ENCODE measurements around the gene KEL. TPM values are rescaled to one million over a fixed set of nuclear protein-coding genes. Genes with fewer than 3 reads are reported as not detected.

Gene KEL
- total and polyA plus RNA-seq, 4 donors = 0.18 to 81.0 (median 0.36) TPM

- no peak for TF ChIP-seq SP1 (IDR thresholded peaks at IDR 0.05)
Observed at GRCh38 chr7:142917447-142917846, 44.7 kb downstream of the KEL start (continued).

GRCh38 chr7:142916508-142916907 is 45.7 kb downstream of the KEL start:
- Histone ChIP-seq H3K4me1 (ENCODE audit: control insufficient read depth in 4 of 4, insufficient read depth in 4 of 4, low read length in 3 of 4) (no peaks in the 10 kb centered on the region), H3K4me3 (ENCODE audit: low read depth in 1 of 3, low read length in 3 of 3) (no peak overlapping the region), H3K27ac (ENCODE audit: low read depth in 1 of 2, low read length in 2 of 2) (no peak overlapping the region), H3K27me3 (ENCODE audit: control insufficient read depth in 4 of 4, insufficient read depth in 4 of 4, low read length in 3 of 4) (no peaks in the 10 kb centered on the region), H3K9me3 (ENCODE audit: control insufficient read depth in 4 of 4, low read length in 3 of 4) (no peaks in the 10 kb centered on the region), H3K36me3 (ENCODE audit: control insufficient read depth in 4 of 4, insufficient read depth in 3 of 4, low read depth in 1 of 4, low read length in 3 of 4) (no peaks in the 10 kb centered on the region), H3K9ac (ENCODE audit: low read depth in 1 of 2, low read length in 2 of 2) (no peak overlapping the region)
- WGBS = 41% methylated on average over 2 of the region's 2 CpGs
- no peak for DNase-seq (ENCODE audit: low spot score)
- TF ChIP-seq HNF4A (conservative IDR thresholded peaks at IDR 0.05) (no peak), ATF3 (IDR thresholded peaks at IDR 0.05) (no peak), RAD21 (IDR thresholded peaks at IDR 0.05) (no peak), EGR1 (IDR thresholded peaks at IDR 0.05; ENCODE audit: low read depth in 2 of 2) (no peak), MAX (IDR thresholded peaks at IDR 0.05) (no peak), JUND (IDR thresholded peaks at IDR 0.05) (no peak), FOXA1 (IDR thresholded peaks at IDR 0.05) (no peak), TAF1 (conservative IDR thresholded peaks at IDR 0.05) (no peak), ZBTB33 (IDR thresholded peaks at IDR 0.05) (no peak), RXRA (IDR thresholded peaks at IDR 0.05) (no peak), GABPA (IDR thresholded peaks at IDR 0.05 in 1 of 2, conservative IDR thresholded peaks at IDR 0.05 in 1 of 2) (no peak), HNF4G (IDR thresholded peaks at IDR 0.05) (no peak), SP1 (IDR thresholded peaks at IDR 0.05) (no peak), FOXA2 (IDR thresholded peaks at IDR 0.05) (no peak), YY1 (IDR thresholded peaks at IDR 0.05) (no peak), NR2F2 (IDR thresholded peaks at IDR 0.05) (no peak)
- TF ChIP-seq, protein P1, sequence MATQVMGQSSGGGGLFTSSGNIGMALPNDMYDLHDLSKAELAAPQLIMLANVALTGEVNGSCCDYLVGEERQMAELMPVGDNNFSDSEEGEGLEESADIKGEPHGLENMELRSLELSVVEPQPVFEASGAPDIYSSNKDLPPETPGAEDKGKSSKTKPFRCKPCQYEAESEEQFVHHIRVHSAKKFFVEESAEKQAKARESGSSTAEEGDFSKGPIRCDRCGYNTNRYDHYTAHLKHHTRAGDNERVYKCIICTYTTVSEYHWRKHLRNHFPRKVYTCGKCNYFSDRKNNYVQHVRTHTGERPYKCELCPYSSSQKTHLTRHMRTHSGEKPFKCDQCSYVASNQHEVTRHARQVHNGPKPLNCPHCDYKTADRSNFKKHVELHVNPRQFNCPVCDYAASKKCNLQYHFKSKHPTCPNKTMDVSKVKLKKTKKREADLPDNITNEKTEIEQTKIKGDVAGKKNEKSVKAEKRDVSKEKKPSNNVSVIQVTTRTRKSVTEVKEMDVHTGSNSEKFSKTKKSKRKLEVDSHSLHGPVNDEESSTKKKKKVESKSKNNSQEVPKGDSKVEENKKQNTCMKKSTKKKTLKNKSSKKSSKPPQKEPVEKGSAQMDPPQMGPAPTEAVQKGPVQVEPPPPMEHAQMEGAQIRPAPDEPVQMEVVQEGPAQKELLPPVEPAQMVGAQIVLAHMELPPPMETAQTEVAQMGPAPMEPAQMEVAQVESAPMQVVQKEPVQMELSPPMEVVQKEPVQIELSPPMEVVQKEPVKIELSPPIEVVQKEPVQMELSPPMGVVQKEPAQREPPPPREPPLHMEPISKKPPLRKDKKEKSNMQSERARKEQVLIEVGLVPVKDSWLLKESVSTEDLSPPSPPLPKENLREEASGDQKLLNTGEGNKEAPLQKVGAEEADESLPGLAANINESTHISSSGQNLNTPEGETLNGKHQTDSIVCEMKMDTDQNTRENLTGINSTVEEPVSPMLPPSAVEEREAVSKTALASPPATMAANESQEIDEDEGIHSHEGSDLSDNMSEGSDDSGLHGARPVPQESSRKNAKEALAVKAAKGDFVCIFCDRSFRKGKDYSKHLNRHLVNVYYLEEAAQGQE (IDR thresholded peaks at IDR 0.05) = no peak
- TF ChIP-seq, protein P2, sequence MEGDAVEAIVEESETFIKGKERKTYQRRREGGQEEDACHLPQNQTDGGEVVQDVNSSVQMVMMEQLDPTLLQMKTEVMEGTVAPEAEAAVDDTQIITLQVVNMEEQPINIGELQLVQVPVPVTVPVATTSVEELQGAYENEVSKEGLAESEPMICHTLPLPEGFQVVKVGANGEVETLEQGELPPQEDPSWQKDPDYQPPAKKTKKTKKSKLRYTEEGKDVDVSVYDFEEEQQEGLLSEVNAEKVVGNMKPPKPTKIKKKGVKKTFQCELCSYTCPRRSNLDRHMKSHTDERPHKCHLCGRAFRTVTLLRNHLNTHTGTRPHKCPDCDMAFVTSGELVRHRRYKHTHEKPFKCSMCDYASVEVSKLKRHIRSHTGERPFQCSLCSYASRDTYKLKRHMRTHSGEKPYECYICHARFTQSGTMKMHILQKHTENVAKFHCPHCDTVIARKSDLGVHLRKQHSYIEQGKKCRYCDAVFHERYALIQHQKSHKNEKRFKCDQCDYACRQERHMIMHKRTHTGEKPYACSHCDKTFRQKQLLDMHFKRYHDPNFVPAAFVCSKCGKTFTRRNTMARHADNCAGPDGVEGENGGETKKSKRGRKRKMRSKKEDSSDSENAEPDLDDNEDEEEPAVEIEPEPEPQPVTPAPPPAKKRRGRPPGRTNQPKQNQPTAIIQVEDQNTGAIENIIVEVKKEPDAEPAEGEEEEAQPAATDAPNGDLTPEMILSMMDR (IDR thresholded peaks at IDR 0.05; ENCODE audit: low read depth, low read length, missing input control) = no peak

Data from liver (tissue), 9 donors.